ENCODE measurements around the gene RXFP1.

RXFP1 gene

DNA sequence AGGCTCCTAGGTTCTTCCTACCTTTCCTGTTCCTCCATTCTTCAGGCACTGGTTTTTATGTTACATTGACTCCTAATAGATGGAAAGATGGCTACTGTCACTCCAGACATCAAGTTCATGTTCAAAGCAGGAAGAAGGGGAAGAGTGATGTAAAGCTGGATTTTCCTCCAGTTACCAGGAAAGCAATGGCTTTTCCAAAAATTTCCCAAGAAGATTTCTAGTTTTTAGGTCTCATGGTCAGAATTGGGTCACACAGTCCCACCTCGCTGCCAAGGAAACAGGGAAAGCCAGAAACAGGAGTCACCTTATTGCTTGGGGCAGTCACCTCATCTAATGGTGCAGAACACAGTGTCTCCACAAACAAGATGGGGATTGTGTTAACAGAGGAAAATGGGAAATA is 21.5 kb downstream of the RXFP1 start:
- no peak for DNase-seq (ENCODE audit: low spot score)

GRCh38 chr4:158544141-158544540 is 22.5 kb downstream of the RXFP1 start:
- DNase-seq (ENCODE audit: low spot score): no peak

DNA sequence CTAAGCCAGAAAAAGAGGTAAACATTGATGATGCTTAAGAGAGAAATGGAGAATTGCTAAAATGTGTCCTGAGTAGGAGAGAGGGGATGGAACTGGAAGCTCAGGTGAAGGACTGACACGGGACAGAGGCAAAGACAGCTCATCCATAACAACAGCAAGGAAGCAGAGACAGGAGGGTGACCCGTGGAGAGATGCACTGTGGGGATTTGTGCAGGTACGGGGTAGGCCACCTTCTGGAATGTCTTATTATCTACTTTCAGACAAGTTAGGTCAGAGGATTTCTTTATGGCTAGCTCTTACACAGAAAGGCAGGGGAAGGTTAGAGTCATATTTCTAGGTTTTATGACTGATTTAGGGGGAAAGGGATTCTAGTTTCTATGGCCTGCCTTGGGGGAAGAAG is 31.7 kb downstream of the RXFP1 start:
- DNase-seq (ENCODE audit: low spot score): no peak

GRCh38 chr4:158560284-158560683 is 38.6 kb downstream of the RXFP1 start:
- no peak for DNase-seq (ENCODE audit: low spot score)

- DNase-seq (ENCODE audit: low spot score): no peak
Observed at GRCh38 chr4:158566860-158567259, 45.2 kb downstream of the RXFP1 start.

DNA sequence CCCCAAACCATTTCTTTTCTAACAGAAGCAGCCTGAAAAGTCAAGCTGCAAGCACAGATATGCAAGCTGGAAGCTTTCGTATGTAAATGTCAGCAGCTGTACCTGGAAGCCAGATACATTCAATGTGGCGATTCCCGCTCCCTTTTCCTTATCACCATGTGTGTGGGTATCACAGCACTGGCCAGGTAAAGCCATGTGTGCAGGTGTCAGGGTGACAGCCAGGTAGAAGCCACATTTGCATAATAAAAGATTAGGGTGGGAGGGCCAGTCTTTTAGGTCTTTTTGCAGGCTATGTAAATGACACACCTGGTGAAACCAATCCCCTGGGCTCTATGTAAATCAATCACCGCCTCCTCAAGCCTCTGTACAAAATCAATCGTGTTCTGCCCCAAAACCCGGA is 50.1 kb downstream of the RXFP1 start:
- no peak for DNase-seq (ENCODE audit: low spot score)

GRCh38 chr4:158572608-158573007 is 50.9 kb downstream of the RXFP1 start:
- DNase-seq (ENCODE audit: low spot score): no peak

DNA sequence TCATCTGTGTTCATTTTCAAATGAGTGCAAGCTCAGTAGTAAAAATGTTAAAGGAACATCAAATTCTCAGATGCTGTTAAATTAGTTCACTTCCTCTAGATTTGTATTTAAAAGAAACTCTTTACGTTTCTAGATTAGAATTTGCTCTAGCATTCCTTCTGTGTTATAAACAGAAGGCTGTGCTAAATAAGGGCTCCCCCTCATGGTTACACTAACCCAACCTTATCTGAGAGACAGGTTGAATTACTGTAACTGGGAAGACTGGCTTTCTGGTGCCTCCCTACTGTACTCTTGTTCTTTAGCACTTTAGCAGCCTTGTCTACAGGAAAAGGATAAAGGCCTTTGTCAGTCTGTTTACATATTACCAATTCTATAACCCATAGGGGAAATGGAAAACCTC is 56.8 kb downstream of the RXFP1 start:
- no peak for DNase-seq (ENCODE audit: low spot score)

DNA sequence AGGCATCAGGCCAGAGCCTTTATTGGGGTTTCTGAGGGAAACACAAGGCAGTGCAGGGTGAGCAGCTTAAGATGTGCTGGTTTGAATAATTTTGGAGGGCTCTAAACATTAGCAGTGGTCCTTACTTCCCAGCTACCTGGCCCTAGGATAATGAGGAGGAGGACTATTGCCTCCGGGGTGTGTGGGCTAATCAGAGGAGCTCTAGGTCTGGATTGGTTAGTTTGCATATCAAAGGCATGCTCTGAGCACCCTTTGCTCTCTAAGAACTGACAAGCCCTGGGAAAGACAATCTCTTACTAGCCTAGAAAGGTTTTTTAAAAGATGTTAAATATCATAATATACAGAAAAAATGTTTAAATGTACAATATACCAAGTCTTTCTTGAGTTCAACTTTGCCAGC is 58.4 kb downstream of the RXFP1 start:
- no peak for DNase-seq (ENCODE audit: low spot score)

GRCh38 chr4:158581161-158581560 is 59.5 kb downstream of the RXFP1 start:
- no peak for DNase-seq (ENCODE audit: low spot score)

- no peak for DNase-seq (ENCODE audit: low spot score)
Observed at GRCh38 chr4:158586881-158587280, 65.2 kb downstream of the RXFP1 start.

DNA sequence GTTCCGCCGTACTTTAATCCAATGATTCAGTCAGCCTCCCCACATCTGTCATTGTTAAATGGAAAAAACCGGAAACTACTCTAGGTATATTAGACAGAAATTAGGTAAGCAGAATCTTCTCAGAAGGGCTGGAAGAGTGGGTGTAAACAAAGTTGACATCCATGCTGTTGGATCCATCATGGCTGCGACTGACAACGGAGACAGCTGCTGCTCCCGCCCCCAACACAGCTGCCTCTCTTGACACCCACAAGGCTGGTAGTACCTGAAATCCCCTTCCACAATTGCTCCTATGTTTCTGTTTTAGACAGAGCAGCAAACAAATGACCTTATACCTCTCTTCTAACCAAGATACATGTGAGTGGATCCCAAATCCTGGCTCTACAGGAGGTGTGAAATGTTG is 66.6 kb downstream of the RXFP1 start:
- no peak for DNase-seq (ENCODE audit: low spot score)

- DNase-seq (ENCODE audit: low spot score): no peak
Observed at GRCh38 chr4:158588777-158589176, 67.1 kb downstream of the RXFP1 start.

DNA sequence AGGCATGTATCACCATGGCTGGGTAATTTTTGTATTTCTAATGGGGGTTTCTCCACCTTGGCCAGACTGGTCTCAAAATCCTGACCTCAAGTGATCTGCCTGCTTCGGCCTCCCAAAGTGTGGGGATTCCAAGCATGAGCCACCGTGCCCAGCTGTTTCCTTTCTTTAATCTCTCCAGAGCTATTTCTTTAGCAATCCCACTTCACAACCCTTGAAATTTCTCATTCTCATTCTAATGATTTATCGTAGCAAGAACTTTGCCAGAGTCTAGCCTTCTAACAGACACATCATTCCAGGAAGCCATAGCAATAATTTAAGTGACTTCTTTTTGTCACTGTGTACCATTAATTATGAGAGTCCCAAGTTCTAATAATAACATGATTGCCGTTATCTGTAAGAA is 68.6 kb downstream of the RXFP1 start:
- DNase-seq (ENCODE audit: low spot score): no peak

DNA sequence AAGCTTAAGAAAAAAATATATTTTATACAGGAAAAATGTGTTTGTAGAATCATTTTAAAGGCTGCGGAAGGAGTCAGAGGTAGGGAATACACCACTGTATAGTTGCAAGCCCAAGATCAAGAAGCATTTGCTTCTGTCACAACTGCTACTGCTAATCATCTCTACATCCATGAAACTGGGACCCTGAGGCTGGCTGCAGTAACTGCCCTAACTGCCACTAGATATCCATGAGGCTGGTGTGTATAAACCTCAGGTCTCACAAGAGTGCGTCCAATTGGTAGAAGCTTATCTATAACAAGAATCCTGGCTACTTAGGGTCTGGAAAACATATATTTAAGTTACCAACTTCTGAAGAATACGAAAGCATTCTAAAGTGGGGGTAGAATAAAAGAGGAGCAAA is 69.1 kb downstream of the RXFP1 start:
- no peak for DNase-seq (ENCODE audit: low spot score)

DNA sequence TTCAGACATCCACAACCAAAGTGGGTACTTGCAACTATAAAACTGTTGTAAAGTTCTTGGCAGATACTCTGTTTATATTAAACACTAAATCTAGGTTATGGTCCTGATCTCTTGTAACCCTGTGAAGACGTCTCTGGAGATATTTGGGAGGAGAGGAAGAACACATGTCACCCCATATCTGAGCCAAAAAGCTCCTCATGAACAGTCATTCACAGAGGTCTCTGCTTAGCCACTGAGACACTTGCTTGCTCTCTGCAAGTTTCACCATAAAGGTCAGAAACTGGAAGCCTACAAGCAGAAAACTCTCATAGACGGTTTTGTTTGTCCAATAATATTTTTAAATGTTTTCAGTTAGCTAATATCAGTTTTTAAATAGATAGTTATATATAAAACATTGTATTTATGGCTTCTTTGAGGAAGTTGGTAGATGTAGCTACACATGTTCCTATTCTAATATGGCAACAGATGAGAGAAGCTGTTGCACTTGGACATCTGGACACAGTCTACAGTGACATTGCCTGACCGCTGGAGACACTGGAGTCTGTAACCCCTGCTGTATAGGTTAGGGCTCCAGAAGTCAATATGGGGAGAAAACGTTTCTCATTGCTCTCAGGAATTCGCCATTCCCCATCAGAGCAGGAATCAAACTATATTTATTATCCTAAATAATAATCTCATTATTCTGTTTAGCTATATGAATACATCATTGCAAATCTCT is 76.4 kb downstream of the RXFP1 start:
- DNase-seq (ENCODE audit: low spot score): no peak

DNA sequence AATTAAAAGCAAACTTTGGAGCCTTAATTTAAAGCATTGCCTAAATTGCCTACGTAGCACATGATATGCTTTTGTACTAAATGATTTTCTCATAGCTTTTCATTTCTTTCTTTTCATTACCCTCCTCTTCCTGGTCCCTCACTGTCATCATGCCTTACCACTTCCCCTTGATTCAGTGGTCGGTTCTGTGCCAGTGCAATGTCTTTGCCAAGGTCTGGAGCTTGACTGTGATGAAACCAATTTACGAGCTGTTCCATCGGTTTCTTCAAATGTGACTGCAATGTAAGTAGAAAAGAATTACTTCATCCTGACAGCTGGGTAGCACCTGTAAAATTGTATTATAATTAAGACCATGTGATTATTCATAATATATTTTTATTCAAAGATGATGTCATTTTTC is 77.5 kb downstream of the RXFP1 start:
- DNase-seq (ENCODE audit: low spot score): no peak

- DNase-seq (ENCODE audit: low spot score): no peak
Observed at GRCh38 chr4:158599765-158600498, 78.2 kb downstream of the RXFP1 start.

GRCh38 chr4:158604369-158604768 is 82.7 kb downstream of the RXFP1 start:
- DNase-seq (ENCODE audit: low spot score): no peak

GRCh38 chr4:158605393-158605792 is 83.7 kb downstream of the RXFP1 start:
- DNase-seq (ENCODE audit: low spot score): no peak

GRCh38 chr4:158606969-158607368 is 85.3 kb downstream of the RXFP1 start:
- no peak for DNase-seq (ENCODE audit: low spot score)

DNA sequence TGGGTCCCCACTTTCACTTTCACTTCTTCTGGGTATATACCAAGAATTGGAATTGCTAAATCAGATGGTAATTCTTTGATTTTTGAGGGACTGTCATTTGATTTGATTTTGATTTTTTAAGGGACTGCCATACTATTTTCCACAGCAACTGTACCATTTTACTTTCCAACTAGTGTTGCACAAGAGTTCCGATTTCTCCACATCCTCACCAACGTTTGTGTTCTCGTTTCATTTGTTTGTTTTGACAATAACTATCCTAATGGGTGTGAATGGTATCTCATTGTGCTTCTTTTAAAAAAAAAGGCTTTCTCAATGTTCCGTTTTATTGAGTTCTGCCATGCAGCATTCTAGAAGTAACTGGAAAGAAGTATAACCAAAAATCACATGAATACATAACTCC is 87.4 kb downstream of the RXFP1 start:
- DNase-seq (ENCODE audit: low spot score): no peak

GRCh38 chr4:158610790-158611189 is 89.1 kb downstream of the RXFP1 start:
- no peak for DNase-seq (ENCODE audit: low spot score)

DNA sequence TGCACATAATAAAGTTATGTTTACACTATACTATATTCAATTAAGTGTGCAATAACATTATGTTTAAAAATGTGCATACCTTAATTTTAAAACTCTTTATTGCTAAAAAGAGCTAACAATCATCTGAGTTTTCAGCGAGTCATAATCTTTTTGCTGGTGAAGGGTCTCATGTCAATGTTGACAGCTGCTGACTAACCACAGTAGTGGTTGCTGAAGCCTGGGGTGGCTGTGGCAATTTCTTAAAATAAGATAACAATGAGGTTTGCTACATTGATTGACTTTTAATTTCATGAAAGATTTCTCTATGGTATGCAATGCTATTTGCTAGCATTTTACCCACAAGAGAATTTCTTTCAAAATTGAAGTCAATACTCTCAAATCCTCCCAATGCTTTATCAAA is 91.4 kb downstream of the RXFP1 start:
- no peak for DNase-seq (ENCODE audit: low spot score)

Measured in hematopoietic multipotent progenitor cell treated with erythropoietin and hydrocortisone succinate and interleukin-3 and kit ligand, for 17 days (in vitro differentiated cells).